Progenitor cell of endocrine pancreas (in vitro differentiated cells): ENCODE results near the gene RACK1. TPM values are rescaled to one million over a fixed set of nuclear protein-coding genes. Genes with fewer than 3 reads are reported as not detected.

Experiments used
- DNase-seq: peaks from one replicate; pipeline ENCODE4 v3.0.0; 2021; ENCODE audit warnings: low spot score; ENCODE audit not compliant: unreplicated experiment
- H3K27ac Mint-ChIP-seq: 2 replicates; pipeline ENCODE4 v1.8.0; 2021; ENCODE audit warnings: mild to moderate bottlenecking, moderate library complexity, mixed read lengths
- H3K27me3 Mint-ChIP-seq: 2 replicates; pipeline ENCODE4 v1.8.0; 2021; ENCODE audit warnings: mixed read lengths
- H3K36me3 Mint-ChIP-seq: 2 replicates; pipeline ENCODE4 v1.8.0; 2022; ENCODE audit warnings: mixed read lengths; ENCODE audit not compliant: insufficient read depth
- H3K4me1 Mint-ChIP-seq: 2 replicates; pipeline ENCODE4 v1.8.0; 2021; ENCODE audit warnings: low read depth, mixed read lengths
- H3K4me3 Mint-ChIP-seq: 2 replicates; pipeline ENCODE4 v1.8.0; 2021; ENCODE audit warnings: low read depth, mild to moderate bottlenecking, moderate library complexity, mixed read lengths
- H3K9me3 Mint-ChIP-seq: 2 replicates; pipeline ENCODE4 v1.8.0; 2021; ENCODE audit warnings: low read depth, mixed read lengths
- total RNA-seq: library from RNA; stranded (reverse); gene quantifications from 2 replicates; pipeline ENCODE4 v1.2.1, GENCODE V29; 2021
- TF ChIP-seq, protein P1 (sequence below): fragments of 200-600 bp; sonication (generic); IDR thresholded peaks from one replicate; pipeline ENCODE4 v1.5.0; 2021; ENCODE audit warnings: antibody characterized with exemption, mild to moderate bottlenecking; ENCODE audit not compliant: unreplicated experiment

RACK1 gene
- total RNA-seq, 1 donor from 2014 or later: 1,855 TPM

- H3K36me3 Mint-ChIP-seq: no peaks in the 10 kb centered on the region
- H3K27me3 Mint-ChIP-seq: peaks cover 82% of the 10 kb centered on the region
- DNase-seq: no peak
- H3K4me3 Mint-ChIP-seq: peak overlapping the region; percentile 3
- H3K27ac Mint-ChIP-seq: no peak overlapping the region
- TF ChIP-seq, protein P1, sequence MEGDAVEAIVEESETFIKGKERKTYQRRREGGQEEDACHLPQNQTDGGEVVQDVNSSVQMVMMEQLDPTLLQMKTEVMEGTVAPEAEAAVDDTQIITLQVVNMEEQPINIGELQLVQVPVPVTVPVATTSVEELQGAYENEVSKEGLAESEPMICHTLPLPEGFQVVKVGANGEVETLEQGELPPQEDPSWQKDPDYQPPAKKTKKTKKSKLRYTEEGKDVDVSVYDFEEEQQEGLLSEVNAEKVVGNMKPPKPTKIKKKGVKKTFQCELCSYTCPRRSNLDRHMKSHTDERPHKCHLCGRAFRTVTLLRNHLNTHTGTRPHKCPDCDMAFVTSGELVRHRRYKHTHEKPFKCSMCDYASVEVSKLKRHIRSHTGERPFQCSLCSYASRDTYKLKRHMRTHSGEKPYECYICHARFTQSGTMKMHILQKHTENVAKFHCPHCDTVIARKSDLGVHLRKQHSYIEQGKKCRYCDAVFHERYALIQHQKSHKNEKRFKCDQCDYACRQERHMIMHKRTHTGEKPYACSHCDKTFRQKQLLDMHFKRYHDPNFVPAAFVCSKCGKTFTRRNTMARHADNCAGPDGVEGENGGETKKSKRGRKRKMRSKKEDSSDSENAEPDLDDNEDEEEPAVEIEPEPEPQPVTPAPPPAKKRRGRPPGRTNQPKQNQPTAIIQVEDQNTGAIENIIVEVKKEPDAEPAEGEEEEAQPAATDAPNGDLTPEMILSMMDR: no peak
- no peaks in the 10 kb centered on the region for H3K9me3 Mint-ChIP-seq
- peaks cover 15% of the 10 kb centered on the region for H3K4me1 Mint-ChIP-seq
Observed at GRCh38 chr5:181203093-181203711, 40.5 kb downstream of the RACK1 start.

GRCh38 chr5:181200816-181201215 is 42.9 kb downstream of the RACK1 start:
- TF ChIP-seq, protein P1: no peak
- Mint-ChIP-seq H3K27me3 (peaks cover 69% of the 10 kb centered on the region), H3K9me3 (no peaks in the 10 kb centered on the region), H3K4me3 (no peak overlapping the region), H3K4me1 (peaks cover 5% of the 10 kb centered on the region), H3K36me3 (no peaks in the 10 kb centered on the region), H3K27ac (no peak overlapping the region)
- DNase-seq: no peak

DNA sequence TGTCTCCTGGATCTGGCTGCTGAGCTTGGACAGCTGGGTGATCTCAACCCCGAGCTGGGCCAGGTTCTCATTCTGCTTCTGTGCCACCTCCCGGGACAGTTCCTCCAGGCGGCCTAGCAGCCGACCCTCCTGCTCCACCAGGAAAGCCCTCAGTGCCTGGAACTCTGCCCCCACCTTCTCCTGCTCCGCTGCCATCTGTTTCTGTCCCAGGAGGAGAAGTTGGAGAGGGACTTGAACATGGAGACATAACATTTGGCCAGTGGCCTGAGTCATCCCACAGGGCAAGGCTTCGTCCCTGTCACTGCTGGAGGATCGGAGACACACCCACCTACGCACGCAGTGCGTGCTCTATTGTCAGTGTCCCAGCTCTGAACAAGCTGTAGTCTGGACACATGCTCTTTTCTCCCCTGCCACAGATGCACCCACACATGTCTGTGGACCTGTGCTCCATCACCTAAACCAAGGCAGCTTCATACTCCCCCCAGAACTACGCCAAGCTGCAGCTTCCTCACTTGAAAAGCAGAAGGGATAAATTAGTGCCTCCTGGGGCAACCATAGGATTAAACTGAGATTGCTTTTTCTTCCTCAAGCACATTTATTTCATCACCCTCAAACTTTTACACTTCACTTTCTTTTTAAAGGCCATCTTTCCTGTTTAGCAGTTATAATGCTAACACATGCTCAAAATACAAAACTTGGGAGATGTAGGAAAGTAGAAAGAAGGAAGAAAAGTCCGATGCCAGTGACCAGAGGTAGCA is 43.6 kb downstream of the RACK1 start:
- no peaks in the 10 kb centered on the region for H3K9me3 Mint-ChIP-seq
- no peak overlapping the region for H3K4me3 Mint-ChIP-seq
- TF ChIP-seq, protein P1: no peak
- DNase-seq: no peak
- peaks cover 64% of the 10 kb centered on the region for H3K27me3 Mint-ChIP-seq
- H3K36me3 Mint-ChIP-seq: no peaks in the 10 kb centered on the region
- H3K27ac Mint-ChIP-seq: no peak overlapping the region
- H3K4me1 Mint-ChIP-seq: peaks cover 1% of the 10 kb centered on the region

GRCh38 chr5:181198905-181199519 is 44.7 kb downstream of the RACK1 start:
- no peak overlapping the region for H3K4me3 Mint-ChIP-seq
- H3K27me3 Mint-ChIP-seq: peaks cover 59% of the 10 kb centered on the region
- TF ChIP-seq, protein P1: no peak
- H3K9me3 Mint-ChIP-seq: no peaks in the 10 kb centered on the region
- DNase-seq: no peak
- H3K36me3 Mint-ChIP-seq: no peaks in the 10 kb centered on the region
- peak overlapping the region; percentile 31 for H3K27ac Mint-ChIP-seq
- H3K4me1 Mint-ChIP-seq: no peaks in the 10 kb centered on the region

- no peak overlapping the region for H3K4me3 Mint-ChIP-seq
Observed at GRCh38 chr5:181198106-181198685, 45.5 kb downstream of the RACK1 start.

More at GRCh38 chr5:181198106-181198685, 45.5 kb downstream of the RACK1 start:
- no peak for DNase-seq
- no peaks in the 10 kb centered on the region for H3K4me1 Mint-ChIP-seq
- no peak overlapping the region for H3K27ac Mint-ChIP-seq
- no peaks in the 10 kb centered on the region for H3K9me3 Mint-ChIP-seq
- no peaks in the 10 kb centered on the region for H3K36me3 Mint-ChIP-seq
- TF ChIP-seq, protein P1: no peak
- H3K27me3 Mint-ChIP-seq: peaks cover 54% of the 10 kb centered on the region
